MV-4-11 (cell line): ENCODE data around the gene PTGES3L.
"Not testable (repeated sequence)": the region's sequence is repeated elsewhere in the genome, so short reads cannot be mapped to it uniquely, and the experiment has no call there.

Source experiments
- DNase-seq: peaks from one replicate; lab custom pipeline; 2025; lab: John Stamatoyannopoulos, UW

The PTGES3L gene

DNA sequence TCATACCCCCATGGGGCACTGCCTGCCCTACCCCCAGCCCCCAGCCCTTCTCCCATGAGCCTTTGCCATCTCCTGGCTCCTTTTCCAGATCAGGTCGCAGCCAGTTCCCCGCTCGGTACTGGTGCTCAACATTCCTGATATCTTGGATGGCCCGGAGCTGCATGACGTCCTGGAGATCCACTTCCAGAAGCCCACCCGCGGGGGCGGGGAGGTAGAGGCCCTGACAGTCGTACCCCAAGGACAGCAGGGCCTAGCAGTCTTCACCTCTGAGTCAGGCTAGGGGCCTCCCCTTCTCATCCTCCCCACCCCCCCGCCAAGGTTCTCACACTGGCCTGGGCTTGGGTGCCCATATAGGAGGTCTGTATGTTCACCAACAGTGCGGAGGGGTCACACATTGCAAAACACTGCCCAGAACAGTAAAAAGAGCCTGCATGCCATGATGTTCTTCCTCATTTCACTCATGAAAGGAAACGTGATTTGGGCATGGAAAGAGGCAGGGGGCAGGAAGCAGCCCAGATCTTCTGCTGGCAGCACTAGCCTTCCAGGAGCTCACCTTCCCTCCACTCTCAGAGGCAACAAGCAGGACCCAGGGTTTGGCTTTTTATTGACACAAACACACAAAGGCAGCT is 34.3 kb upstream of the PTGES3L start:
- DNase-seq: peak; percentile 77

DNA sequence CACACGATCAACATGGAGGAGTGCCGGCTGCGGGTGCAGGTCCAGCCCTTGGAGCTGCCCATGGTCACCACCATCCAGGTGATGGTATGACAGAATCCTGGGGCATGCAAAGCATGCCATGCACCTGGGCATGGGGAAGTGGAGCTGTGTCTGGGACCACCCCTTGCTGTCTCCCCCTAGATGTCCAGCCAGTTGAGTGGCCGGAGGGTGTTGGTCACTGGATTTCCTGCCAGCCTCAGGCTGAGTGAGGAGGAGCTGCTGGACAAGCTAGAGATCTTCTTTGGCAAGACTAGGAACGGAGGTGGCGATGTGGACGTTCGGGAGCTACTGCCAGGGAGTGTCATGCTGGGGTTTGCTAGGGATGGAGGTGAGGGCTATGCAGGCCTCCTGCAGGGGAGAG is 33.4 kb upstream of the PTGES3L start:
- DNase-seq: no peak

DNA sequence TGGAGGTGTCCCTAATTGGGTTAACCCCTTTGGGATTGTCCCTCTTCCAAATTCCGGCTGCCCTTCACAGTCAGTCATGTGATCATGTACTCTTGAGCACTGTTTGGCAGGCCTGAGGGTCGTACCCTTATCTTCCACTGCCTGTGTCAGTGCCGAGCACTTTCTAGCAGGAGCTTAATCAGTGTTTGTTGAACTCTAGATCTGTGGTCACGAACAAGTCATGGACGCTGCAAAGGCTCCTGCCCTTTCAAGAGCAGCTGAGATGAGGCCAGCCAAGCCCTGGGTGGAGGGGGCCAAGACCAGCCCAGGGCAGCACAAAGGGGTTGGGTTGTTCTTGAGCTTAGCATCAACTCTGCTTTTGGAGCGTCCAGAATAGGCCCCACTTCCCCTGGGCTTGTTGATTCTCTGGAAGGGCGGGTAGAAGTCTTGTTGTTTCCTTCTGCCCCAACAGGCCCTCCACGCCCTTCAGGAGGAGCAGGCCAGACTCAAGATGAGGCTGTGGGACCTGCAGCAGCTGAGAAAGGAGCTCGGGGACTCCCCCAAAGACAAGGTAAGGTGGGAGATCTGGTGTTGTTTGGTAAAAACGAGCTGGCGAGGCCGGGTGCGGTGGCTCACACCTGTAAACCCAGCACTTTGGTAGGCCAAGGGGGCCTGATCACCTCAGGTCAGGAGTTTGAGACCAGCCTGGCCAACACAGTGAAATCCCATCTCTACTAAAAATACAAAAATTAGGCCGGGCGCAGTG is 32.0 kb upstream of the PTGES3L start:
- no peak for DNase-seq

DNA sequence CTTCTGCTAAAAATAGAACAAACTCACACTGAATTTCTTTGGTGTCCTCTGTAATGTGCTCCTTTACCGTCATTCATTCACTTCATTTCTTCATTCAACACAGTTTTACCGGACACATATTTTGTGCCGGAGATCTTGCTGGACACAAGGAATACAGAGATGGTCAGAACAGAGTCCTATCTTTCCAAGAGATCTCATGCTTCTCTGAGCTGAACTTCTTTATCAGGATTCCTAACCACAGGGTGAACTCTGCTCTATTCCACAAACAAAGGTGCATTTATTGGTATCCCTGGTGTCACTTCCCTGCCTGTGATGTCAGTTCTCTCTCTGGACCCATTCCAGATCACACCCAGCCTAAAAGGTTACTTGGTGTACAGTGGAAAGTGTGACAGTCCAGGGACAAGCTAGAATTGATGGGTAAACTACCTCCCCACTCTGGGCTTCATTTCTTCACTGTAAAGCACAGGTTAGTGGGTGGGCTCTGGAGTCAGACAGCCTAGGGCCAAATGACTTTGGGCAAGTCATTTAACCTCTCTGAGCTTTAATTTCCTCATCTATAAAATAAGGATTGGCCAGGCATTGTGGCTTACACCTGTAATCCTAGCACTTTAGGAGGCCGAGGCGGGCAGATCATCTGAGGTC is 30.9 kb upstream of the PTGES3L start:
- no peak for DNase-seq

DNA sequence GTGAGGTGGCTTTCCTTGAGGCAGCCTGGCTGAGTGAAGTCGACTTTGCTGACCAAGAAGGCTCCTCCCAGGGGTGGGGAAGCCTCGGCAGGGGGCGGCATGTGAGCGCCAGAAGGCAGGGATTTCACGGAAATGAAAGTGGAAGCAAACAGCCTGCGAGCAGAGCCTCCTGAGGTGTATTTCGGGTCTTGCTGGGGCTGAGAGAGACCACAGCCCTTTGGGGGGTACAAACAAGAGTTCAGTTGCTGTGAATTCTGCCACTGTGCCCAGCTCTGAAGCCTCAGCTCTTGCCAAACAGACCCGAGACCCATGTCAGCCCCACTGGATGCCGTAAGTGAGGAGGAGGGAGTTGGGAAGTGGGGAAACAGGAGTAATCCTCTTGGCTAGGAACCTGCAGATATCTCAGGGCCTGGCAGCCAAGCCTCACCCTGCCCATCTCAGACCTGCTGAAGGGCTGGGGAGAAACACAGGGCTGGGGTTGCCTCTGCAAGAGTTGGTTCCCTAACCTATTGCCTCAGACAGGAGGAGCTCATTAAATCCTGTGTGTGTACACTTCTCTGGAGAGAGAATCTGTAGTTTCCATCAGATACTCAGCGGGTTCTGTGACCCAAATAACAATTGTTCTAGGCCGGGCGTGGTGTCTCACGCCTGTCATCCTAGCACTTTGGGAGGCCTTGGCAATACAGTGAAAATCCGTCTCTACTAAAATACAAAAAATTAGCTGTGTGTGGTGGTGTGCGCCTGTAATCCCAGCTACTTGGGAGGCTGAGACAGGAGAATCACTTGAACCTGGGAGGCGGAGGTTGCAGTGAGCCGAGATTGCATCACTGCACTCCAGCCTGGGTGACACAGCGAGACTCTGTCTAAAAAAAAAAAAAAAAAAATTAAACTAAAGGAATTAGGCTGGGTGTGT is 27.0 kb upstream of the PTGES3L start, which contains the start of gene IFI35:
Gene IFI35, plus strand, starts transcription at position 146 of the 913 bp plus-strand sequence. Its CDS starts 164 bp downstream, at position 310.
- DNase-seq: peak; percentile 89

DNA sequence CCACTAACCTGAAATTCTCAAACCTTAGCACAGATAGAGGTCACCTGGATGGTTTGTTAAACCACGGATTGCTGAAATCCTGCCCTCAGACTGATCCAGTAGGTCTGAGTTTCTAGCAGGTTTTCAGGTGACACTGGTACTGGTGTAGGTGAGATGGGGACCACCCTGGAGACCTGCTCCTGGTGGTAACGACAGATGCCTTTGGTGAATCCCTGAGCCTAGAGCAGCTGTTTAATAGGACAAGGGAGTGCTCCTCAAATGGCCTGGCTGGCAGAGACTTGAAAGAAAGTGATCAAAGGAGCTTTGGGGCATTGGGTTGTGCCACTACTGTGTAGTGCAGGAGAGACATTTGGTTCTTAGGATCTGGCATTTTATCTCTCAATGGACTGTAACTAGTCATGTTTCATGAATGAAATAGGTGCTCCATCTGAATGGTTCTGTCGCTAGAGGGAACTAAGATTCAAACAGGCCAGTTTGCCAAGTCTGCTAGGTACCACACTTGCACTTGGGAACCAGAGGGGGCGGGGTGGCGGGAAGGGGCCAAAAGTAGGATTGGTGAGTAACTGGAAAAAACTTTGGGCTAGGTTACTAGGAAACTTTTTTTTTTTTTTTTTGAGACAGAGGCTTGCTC is 23.8 kb upstream of the PTGES3L start:
- DNase-seq: no peak

DNA sequence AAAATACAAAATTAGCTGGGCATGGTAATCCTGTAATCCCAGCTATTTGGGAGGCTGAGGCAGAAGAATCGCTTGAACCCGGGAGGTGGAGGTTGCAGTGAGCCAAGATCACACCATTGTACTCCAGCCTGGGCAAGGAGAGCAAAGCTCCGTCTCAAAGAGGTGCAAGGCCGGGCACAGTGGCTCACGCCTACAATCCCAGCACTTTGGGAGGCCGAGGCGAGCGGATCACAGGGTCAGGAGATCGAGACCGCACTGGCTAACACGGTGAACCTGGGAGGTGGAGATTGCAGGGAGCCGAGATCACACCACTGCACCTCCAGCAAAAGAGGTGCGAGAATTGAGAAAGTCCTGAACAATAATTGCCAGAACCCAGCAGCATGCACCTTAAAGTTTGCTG is 21.0 kb upstream of the PTGES3L start:
- DNase-seq: not testable (repeated sequence)

DNA sequence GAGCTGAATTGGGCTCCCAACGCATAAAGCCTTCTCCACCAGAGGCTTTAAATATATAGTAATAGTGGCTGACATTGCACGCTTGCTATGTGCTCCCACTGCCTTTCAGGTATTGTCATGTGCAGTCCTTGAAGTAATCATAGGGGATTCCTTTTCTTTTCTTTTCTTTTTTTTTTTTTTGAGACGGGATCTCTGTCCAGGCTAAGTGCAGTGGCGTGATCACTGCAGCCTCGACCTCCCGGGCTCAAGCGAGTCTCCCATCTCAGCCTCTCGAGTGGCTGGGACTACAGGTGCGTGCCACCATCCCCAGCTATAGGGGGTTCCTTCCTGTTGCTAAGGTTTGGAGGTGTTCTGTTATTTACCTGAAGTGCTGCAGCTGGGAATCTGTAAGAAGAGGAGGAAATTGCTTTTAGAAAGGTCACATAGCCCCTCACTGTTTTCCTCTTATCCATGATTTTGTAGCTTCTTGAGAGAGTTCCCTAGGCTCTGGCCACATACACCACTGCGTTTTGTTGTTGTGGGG is 19.2 kb upstream of the PTGES3L start:
- DNase-seq: no peak

DNA sequence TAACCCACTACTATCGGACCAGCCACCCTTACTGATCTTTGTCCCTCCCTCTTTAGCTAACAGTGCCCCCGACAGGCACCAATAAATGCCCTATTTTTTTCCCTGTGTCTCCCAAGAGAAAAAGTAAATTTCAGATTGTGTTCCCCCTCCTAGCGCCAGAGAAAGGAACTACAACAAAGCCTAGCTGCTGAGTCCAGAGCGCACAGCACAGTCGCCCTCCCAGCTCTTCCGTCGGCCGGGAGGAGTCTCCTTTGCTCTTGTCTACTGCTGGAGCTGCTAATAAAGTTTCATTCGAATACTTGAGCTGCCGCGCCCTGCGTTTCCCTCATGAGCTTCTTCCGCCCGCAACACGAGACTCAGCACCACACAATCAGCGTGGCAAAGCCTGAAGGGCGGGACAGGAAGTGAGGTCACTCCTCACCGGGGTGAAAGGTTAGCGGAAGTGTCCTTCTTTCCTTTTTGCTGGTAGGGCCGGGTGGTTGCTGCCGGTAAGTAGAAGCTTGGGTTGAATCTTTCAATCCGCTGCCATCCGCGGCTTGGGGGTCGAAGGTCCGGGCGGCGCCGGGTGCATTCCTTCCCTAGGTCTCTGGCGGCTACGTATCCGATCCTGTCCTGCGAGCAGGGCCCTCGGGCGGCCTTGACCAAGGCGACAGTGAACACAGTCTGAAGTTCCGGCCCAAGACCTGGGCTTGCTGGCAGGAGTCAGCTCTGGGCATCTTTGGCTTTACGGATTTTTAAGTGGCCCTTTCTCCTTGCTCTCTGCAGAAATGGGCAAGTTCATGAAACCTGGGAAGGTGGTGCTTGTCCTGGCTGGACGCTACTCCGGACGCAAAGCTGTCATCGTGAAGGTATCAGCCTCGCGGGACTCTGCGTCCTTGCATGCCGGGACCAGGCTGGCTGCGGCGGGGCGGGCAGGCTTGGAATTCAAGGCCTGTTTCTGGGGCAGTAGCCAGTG is 18.4 kb upstream of the PTGES3L start, which contains the start of gene RPL27:
Gene RPL27, plus strand, starts transcription at position 436 of the 955 bp plus-strand sequence. Its CDS starts 332 bp downstream, at position 768.
- peak; percentile 100 for DNase-seq

DNA sequence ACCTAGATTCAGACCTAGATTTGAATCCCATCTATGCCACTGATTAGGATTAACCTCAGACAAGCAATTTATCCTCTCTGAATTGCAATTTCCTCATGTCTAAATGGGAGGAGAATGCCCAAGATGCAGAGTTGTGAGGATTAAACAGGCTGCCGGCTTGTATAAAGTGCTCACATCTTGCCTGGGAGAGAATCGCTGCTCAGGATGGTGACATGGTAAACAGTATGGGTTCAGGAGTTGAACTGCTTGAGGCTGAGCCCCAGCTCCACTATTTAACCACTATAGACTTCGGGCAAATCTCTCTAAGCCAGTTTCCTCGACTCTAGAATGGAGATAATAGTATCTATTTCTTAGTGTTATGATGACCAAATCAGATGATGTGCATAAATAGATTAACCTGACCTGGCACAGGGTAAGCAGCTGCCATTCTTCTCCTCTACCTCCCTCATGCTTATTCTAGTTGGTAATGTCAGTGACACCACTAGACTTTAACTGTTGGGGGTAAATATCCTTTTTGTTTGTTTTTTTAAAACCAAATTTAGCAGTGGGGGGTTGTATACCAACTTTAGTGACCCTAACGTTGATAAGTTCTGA is 17.6 kb upstream of the PTGES3L start:
- DNase-seq: no peak

DNA sequence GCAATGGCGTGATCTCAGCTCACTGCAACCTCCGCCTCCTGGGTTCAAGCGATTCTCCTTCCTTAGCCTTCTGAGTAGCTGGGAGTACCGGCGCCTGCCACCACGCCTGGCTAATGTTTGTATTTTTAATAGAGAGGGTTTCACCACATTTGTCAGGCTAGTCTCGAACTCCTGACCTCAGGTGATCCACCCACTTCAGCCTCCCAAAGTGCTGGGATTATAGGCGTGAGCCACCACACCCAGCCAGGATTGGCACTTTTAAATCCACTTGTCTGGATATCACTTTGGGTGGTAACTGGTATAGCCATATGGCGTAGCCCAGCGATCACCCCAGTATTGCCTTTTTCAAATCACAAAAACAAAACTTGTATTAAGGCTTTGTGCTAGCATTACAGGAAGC is 14.0 kb upstream of the PTGES3L start:
- DNase-seq: not testable (repeated sequence)

DNA sequence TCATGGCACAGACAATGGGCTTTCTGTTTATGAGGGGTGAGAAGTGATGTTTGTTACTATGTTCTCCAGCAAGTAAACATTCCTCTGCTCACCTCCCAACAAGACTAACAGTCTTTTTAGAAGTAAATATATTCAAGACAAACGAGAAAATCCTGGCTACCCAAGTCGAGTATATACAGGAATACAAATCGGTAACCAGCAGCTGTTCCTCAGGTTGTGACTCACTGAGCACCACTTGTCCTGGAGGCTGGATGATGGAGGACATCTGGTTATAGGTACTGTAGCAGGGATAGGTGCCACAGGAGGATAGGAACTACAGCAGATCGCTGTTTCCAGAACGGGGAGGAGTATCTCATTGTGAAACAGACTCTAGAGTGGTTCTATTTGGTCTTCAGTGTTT is 13.0 kb upstream of the PTGES3L start:
- DNase-seq: no peak

DNA sequence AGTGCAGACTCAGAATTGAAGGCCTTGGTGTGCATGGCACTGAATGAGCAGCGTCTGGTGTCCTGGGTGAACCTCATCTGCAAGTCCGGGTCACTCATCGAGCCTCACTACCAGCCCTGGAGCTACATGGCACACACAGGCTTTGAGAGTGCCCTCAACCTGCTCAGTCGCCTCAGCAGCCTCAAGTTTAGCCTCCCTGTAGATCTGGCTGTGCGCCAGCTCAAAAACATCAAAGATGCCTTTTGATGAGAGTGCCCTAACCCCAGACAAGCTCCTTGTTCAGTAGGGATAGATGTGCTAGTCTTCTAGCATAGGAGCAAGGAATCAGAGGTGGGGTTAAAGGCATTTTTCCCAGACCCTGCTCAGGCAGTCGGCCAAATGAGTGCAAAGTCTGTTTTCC is 11.6 kb upstream of the PTGES3L start:
- DNase-seq: no peak

DNA sequence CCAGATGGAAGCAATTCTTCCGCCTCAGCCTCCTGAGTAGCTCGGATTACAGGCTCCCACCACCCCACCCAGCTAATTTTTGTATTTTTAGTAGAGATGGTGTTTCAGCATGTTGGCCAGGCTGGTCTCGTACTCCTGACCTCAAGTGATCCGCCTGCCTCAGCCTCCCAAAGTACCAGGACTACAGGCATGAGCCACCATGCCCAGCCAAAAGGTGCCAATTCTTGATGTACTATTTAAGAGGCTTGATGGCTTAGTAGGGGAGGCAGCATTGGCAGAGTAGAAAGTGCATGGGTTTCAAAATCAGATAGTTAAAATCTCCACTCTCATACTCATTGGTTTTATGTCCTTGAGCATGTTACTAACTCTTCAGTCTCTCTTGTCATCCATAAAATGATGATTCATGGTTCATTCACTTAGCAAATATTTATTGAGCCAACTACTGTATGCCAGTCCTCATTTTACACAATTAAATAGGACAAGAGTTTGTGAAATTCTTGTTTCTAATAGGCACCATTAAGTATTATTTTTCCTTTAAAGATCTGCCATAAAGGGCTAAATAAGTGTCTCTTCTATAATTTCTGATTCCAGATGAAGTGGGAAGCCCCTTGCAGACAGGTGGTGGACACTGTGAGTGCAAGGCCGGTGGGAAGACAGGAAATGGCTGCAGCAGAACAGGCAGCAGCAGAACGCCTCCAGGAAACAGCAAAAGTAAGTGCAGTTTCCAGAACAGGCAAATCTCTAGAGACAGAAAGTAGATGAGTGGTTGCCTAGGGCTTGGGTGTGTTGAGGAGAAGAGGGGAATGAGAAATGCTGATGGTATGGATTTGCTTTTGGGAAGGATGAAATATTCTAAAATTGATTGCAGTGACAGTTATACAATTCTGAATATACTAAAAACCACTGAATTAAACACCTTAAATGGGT is 10.1 kb upstream of the PTGES3L start:
- DNase-seq: no peak

DNA sequence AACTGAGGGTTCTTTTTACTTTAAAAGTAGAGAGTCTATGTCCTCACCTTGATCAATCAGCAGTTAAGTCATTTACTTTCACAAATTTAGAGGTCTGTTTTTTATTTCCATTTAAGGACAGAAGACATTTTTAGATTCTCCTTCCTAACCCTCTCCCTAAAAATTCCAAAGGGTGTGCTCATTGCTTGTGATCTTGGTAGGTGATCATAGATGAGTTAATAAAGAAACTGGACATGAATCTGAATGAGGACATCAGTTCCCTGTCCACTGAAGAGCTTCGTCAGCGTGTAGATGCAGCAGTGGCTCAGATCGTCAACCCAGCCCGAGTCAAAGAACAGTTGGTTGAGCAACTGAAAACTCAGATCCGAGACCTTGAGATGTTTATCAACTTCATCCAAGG is 9.3 kb upstream of the PTGES3L start:
- no peak for DNase-seq

DNA sequence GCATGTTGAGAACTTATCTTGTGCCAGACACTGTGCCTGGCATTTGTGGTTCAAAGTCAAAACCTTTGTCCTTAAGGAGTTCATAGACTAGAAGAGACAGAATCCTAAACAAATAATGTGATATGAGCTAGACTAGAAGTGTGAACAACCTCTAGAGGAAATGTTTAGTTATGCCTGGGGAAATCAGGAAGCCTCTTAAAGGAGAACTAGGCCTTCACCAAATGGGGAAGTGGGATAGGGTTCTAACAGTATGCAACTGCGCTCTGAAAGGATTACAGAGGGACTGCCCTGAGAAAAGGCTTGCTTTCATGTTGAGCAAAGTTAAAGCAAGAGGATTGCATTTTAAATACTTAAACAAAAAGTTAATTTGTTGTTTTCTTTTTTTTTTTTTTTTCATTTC is 5.3 kb upstream of the PTGES3L start:
- peak; percentile 97 for DNase-seq

DNA sequence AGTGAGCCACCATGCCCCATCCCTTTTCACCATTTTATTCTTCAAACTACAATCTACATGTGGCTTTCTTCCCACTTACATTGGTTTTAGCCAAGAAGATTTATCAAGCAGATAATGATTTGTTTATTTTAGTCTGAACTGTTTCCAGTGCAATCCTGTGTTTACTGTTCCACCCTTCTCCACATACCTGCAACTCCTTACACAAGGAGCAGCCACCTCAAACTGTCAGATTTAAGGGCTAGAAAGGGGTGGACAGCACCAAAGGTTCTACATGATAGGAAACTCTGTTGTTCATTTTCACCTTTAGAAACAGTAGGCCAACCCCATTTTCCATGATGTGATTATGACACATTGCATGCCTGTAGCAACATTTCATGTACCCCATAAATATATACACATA is 2.4 kb upstream of the PTGES3L start:
- no peak for DNase-seq

DNA sequence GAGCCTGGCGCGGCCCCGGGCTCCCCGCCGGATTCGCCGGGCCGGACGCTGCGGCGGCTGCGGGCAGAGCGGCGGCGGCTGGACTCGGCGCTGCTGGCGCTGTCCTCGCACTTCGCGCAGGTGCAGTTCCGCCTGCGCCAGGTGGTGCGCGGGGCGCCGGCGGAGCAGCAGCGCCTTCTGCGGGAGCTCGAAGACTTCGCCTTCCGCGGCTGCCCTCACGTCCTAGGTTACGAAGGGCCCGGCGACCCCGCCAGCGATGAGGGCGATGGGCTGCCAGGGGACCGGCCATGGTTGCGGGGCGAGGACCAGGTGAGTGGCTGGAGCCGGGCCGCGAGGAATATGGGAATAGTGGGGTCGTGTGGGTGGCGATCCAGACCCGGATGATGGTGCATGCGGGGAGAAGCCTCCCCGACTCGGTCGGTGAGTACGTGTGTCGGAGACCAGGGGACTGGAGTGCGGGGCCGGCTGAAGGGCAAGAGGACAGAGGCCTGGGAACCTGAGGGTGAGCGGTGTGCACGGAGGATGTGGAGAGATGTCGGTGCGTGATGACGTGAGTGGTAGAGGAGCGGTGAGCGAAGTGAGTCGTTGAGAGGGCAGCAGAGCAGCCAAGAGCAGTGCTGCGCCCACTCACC is 1.0 kb upstream of the PTGES3L start:
- peak; percentile 10 for DNase-seq
